HG03060 (cell line): ENCODE results near the gene SLFN12.
"Not testable (repeated sequence)": the region's sequence is repeated elsewhere in the genome, so short reads cannot be mapped to it uniquely, and the experiment has no call there.

Experiments used
- ATAC-seq: cut with Tn5 transposase; IDR thresholded peaks from one replicate; pipeline ENCODE4 v1.9.1; 2021; ENCODE audit warnings: low read depth, moderate number of reproducible peaks; ENCODE audit not compliant: unreplicated experiment

The SLFN12 gene

DNA sequence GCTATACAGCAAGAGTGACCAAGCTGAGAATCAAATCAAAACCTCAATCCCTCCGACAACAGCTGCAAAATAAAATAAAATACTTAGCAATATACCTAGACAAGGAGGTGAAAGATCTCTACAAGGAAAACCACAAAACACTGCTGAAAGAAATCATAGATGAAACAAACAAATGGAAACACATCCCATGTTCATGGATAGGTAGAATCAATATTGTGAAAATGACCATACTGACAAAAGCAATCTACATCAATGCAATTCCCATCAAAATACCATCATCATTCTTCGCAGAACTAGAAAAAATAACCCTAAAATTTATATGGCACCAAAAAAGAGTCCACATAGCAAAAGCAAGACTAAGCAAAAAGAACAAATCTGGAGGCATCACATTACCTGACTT is 17.6 kb downstream of the SLFN12 start:
- ATAC-seq, result not testable (repeated sequence)

DNA sequence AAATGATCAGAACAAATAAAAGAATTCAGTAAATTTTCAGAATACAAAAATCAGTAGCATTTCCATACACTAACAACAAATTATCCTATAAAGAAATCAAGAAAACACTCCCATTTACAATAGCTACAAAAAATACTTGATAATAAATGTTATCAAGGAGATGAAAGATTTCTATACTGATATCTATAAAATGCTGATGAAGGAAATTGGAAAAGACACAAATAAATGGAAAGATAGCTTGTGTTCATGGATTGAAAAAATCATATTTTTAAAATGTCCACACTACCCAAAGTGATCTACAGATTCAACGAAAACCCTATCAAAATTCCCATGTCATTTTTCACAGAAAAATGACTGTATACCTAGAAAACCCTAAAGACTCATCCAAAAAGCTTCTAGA is 18.1 kb downstream of the SLFN12 start:
- no peak for ATAC-seq

DNA sequence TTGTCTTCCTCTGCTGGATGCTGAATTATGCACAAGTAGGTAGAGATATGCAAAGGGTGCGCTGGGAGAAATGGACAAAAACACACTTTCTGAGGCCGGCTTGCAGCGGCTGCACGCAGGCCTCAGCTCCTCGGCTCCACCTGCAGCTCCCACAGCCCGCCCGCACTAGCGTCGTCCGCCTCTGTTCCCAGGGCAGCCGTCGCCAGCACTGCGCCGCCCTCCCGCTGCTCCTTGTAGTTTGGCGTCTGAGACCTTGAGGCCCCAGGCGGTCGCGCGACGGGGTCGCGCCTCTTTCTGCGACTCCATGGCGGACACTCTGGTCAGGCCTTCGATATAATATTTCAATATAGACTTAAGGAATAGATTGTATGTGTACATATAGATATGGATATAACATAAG is 24.8 kb downstream of the SLFN12 start:
- ATAC-seq, result no peak

DNA sequence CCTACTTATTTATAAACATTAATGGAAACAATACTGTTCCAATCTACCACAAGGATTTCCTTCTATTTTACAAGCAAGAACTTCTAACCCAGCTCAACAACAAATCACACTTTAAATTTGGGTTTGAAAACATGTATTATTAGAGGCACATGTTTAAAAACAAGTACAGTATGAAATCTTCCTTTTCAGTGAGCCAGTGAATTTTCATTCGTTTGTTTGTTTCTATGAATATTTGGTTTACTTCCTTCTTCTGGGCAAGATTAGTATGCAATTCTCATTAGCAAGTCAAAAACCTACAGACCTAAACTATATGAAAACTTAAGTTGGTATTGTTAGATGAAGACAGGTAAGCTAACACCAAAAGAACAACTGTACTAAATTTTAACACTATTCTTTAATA is 25.7 kb downstream of the SLFN12 start:
- ATAC-seq, result no peak

DNA sequence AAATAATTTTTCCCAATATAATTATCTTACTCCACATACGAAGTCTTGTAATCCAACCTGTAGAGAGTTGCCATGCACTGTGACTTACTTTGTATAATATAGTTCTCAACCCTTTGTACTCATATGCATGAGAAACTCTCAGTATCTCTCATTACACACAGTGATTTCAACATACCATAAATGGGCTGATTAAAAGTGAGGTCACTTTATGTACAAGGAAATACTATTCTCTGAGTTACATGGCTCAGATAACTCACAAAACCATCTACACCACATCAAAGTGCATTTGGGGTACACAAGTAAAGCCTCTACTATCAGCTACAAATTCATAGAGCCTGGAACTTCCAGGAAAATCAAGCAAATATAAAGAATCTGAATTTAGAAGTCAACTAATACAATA is 27.9 kb downstream of the SLFN12 start:
- no peak for ATAC-seq

DNA sequence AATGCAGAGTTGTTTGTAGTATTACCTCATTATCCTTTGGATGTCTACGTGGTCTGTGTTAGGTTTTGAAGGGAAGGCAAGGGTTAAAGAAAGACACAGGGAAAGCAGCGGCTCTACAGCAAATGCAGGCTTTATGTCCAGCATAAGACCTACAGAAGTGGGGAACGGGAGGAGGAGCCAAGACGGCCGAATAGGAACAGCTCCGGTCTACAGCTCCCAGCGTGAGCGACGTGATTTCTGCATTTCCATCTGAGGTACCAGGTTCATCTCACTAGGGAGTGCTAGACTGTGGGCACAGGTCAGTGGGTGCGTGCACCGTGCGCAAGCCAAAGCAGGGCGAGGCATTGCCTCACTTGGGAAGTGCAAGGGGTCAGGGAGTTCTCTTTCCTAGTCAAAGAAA is 38.5 kb downstream of the SLFN12 start:
- not testable (repeated sequence) for ATAC-seq

DNA sequence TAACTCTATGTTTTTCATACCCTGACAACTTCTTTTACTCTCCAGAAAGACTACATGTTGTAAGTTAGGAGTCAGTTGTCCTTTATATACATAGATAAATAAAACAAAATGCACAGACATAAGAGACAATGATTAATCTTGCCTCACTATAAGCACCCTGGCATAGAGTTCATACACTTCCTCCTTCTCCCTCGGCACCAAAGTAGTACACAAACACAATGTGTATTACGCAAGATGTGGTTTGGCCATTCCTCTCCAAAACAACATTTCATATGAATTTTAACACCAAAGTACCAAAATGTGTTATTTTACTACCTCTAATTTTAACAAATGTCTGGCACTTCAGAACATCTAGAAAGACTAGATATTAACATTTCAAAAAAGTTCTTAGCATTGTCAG is 41.6 kb downstream of the SLFN12 start:
- no peak for ATAC-seq

DNA sequence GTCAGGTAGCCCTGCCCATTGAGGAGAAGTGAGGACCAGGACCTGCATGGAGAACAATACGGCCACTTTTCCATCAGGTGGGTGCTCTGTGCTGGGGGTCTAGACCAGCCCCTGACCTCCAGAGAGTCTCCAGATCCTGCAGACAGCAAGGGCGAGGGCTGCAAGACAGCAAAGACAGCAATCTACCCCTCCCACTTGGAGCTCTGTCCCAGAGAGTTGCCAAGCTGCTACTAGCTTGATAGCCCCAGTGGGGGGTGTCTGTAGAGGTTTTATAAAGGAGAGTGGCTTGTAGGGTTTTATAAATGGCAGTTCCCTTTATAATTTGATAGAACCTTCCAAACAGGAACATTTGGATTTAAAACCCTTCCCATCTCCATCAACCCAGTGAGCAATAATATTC is 42.1 kb downstream of the SLFN12 start:
- no peak for ATAC-seq

DNA sequence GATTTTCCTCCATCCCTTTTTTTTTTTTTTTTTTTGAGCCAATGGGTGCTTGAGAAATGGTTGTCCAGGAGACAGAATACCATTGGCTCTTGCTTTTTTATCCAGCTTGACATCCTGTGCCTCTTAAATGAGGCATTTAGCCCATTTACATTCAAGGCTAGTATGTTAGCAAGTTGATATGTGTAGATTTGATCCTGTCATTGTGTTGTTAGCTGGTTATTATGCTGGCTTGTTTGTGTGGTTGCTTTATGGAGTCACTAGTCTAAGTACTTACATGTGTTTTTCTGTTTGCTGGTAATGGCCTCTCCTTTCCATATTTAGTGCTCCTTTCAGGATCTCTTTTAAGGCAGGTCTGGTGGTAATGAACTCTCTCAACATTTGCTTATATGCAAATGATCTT is 44.8 kb downstream of the SLFN12 start:
- no peak for ATAC-seq

DNA sequence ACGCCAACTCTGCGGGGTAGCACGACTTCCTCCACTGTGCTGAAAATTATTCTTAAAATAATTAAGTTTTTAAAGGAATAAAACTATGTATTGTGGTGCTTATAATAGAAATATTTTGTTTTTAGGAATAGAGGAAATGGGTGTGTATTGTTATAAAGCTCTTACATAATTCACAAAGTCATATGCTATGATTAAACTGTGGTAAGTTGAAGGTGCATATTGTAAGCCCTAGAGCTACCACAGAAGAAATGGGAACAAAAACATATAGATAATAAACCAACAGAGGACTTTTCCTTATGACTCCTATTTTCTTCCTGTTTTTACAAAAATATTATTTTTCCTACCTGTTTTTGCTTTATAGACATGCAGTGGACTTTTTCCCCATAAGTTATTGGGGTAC is 54.6 kb downstream of the SLFN12 start:
- ATAC-seq, result no peak

DNA sequence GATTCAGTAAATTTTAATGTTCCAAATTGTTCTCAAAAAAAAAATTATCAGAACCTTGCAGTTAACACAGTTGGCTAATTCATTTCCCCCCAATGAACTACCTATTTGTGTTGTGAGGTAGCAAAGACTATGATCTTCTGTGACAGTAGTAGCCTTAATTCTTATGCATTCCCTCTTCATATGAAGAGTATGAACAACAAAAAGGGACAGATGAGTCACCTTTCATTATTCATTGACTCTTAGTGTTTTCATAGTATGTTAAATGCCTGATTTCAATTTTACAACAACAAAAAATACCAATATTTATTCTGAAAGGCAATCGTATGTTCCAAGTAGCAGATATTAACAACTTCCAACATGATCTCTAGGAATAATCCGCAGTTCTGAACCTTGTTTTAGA is 55.2 kb downstream of the SLFN12 start:
- no peak for ATAC-seq

DNA sequence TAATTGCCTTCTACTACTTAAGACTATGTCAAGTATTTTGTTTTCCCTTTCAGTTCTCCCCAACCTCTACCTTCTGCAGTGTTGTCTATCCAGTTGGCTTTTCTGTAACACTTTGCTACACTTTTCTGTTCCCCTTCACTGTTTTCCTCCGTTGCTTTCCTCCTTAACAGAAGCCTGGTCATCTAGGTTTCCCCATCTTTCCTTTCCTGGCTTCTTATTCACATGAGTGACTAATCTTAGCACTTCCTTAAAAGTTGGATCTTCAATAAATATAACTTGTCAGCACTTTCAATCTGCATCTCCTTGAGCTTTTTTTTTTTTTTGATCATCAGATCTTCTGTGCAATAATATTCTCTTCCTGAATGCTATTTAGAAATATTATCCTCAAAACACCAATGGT is 56.1 kb downstream of the SLFN12 start:
- ATAC-seq, result no peak

DNA sequence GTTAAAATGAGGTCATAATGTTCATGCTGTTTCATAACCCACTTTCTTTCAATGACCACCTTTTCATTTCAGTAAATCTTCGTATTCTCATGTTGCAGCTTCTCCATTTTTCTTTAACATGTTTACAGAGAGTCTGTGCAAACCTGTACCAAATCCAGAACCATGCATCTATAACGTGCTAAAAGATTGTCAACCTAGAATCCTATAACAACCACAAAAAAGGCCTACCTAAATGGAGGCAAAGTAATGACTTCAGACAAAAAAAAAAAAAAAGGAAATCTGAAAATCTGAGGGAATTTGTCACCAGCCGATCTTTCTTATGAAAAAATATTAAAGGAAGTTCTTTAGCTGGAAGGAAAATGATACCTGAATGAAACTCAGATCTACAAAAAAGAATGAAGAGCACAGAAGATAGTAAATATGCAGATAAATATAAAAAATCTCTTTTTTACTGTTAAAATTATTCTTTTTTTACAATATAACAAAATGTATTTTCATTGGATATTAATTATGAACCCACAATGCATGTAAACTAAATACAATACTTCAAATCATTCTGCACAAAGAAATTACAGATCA is 57.4 kb downstream of the SLFN12 start:
- ATAC-seq, result no peak

DNA sequence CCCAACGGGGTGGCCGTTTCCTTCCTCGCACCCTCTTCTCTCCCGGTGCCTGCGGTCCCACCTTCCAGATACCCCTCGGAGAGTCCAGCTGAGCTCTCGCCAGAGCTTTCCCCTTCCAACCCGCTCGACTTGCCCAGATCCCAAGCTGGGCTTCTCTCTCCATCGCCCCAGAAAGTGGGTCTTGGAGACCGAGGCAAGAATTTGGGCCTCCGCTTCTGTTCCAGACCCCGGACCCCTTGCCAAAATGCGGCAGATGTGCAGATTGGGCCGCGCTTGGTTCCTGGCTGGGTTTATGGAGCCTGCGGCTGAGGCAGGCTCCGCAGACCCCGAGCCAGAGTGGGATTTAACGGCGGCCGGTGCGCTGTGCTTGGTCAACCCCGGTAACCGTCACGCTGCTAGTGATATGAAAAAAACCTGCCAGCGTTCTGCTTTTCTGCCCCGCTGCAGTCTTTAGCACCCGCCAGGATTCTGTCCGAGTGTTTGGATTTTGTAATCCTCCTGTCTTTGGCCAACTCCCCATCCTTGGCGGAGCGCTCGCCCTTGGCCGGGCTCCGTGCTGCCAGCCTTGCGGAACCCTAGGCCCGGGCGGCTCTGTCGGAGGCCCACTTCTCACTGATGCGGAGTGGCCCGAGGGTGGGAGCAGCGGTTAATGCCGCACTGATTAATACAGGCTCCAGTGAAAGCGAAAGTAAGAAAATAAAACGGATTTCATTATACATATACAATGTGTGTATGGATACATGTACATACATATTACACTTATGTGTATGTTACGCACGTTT is 58.1 kb downstream of the SLFN12 start:
- no peak for ATAC-seq

DNA sequence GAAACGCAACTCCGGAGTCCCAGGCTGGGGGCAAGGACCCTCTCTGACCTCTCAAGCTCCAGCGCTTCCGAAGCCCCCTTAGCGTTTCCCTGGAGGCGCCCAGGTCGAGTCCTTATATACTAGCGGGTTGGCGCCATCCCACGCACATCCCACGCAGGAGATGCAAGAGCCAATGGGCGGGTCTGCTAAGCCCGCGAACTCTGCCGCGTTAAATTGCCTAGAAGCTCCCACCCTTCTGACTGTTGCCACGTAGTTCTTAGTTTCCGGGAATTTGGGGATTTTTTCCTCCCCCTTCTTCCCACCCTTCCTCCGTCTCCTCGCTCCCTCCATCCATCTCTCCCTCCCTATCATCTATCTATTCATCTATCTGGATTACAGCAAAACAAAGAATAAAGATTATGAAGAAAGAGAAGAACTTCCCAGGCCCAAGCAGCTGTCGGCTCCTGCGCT is 58.7 kb downstream of the SLFN12 start, which contains the start of gene SLFN11:
SLFN11 (minus strand) TSS at position 88 of the 450 bp plus-strand sequence. CDS start 9,814 bp downstream, outside the sequence.
- ATAC-seq, result no peak

DNA sequence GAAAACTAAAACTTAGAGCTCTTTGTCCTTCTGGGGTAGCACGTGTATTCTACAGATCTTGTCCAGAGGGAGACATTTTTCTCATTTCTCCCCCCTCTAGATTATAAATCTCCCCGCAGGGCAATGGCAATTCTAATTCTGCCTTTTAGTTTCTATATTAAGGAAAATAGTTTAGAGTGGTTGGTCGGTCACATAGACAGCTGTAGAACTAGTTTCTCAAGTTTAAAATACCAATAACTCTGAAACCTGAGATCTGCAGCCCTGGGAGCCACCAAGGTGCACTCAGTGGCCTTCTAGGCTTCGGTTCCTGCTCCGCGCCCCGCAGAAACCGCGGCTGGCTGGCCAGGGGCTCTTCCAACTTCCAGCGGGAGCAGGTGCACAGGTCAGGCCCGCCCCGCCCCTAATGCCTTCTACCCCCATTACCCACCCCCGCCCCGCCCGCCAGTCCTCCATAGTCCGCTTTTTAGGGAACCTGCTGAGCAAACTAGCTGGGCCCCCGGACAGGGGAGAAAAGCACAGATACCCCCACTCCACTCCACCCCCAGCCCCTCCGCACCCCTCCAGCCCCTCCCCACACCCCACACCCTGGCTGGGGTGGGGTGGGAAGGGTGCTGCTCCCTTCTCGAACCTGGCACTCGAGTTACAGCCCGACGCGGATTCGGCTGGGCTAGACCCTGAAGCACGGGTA is 59.3 kb downstream of the SLFN12 start:
- ATAC-seq, result no peak

DNA sequence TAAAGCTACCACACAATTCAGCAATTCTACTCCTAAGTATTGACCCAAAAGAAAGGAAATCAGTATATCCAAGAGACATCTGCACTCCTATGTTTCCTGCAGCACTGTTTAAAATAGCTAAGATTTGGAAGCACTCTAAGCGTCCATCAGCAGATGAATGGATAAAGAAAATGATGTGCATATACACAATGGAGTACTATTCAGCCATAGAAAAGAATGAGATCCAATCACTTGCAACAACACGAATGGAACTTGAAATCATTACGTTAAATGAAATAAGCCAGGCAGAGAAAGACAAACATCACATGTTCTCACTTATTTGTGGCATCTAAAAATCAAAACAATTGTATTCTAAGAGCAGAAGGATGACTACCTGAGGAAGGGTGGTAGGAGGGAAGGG is 60.4 kb downstream of the SLFN12 start:
- ATAC-seq, result no peak

DNA sequence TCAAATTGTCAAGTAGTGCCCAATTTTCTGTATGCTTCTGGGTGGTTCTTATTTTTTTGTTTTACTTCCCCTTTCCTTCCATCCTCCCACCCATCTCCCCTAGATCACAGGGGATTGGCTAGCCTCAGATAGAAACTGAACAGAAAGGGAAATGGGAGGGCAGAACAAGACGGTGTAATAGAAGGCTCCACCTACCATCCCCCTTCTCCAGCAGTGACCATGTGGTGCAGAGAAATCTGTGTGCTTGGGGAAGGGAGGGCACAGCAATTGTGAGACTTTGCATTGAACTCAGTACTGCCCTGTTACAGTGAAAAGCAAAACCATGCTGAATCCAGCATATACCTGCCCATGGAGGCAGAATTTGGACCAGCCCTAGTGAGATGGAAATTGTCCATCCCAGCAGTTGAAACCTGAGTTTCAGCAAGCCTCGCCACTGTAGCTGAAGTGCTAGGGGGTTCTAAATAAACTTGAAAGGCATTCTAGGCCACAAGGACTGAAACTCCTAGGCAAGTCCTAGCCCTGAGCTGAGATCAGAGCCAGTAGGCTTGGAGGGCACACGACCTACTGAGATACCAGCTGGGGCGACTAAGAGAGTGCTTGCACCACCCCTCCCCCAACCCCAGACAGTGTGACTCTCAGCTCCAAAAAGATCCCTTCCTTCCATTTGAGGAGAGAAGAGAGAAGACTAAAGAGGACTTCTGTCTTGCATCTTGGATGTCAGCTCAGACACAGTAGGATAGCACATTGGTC is 64.0 kb downstream of the SLFN12 start:
- ATAC-seq, result peak; percentile 81

DNA sequence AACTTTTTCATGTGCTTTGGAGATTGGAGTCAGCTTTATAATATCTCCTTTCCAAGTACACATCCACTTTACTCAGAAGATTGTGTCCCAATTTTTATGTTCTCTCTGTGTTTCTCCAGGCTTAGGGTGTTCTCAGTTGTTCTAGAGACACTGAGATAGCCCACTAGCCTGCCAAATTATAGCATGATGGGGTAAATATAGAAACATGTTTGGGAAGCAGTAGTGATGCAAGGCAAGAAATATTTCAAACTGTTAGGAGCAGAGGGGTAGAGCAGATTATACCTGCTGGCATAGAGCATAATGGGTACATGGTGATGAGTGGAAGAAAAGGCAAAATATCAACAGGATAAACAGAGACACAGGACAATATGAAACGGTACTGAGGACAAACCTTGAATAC is 71.3 kb downstream of the SLFN12 start:
- ATAC-seq, result no peak
